HG02763 (cell line): ENCODE data around the gene TRAK1.

Source experiments
- ATAC-seq: cut with Tn5 transposase; IDR thresholded peaks from one replicate; pipeline ENCODE4 v1.9.1; 2021; ENCODE audit warnings: mild to moderate bottlenecking, moderate library complexity; ENCODE audit not compliant: unreplicated experiment

TRAK1 gene

GRCh38 chr3:42194943-42195510 lies 103.9 kb downstream of the TRAK1 start:
- no peak for ATAC-seq

- ATAC-seq: peak; percentile 61
Measured at GRCh38 chr3:42195879-42196330, 104.7 kb downstream of the TRAK1 start.

- ATAC-seq: no peak
Measured at GRCh38 chr3:42198709-42199108, 107.6 kb downstream of the TRAK1 start.

- ATAC-seq: no peak
Measured at GRCh38 chr3:42202217-42202865, 111.2 kb downstream of the TRAK1 start.

GRCh38 chr3:42204867-42205599 lies 113.9 kb downstream of the TRAK1 start:
- ATAC-seq: no peak

- no peak for ATAC-seq
Measured at GRCh38 chr3:42205800-42206514, 114.8 kb downstream of the TRAK1 start.

- no peak for ATAC-seq
Measured at GRCh38 chr3:42209917-42210316, 118.8 kb downstream of the TRAK1 start.

- ATAC-seq: no peak
Measured at GRCh38 chr3:42210726-42211125, 119.6 kb downstream of the TRAK1 start.

- no peak for ATAC-seq
Measured at GRCh38 chr3:42213417-42213816, 122.3 kb downstream of the TRAK1 start.

- no peak for ATAC-seq
Measured at GRCh38 chr3:42214064-42214463, 122.9 kb downstream of the TRAK1 start.

GRCh38 chr3:42214565-42215283 lies 123.6 kb downstream of the TRAK1 start:
- ATAC-seq: no peak

- peak; percentile 78 for ATAC-seq
Measured at GRCh38 chr3:42216302-42216701, 125.1 kb downstream of the TRAK1 start.

GRCh38 chr3:42216931-42217333 lies 125.8 kb downstream of the TRAK1 start:
- ATAC-seq: no peak

- no peak for ATAC-seq
Measured at GRCh38 chr3:42220436-42221121, 129.4 kb downstream of the TRAK1 start.

- no peak for ATAC-seq
Measured at GRCh38 chr3:42222942-42223693, 132.0 kb downstream of the TRAK1 start.

GRCh38 chr3:42224178-42224577 lies 133.0 kb downstream of the TRAK1 start:
- no peak for ATAC-seq

GRCh38 chr3:42224658-42225421 lies 133.7 kb downstream of the TRAK1 start:
- ATAC-seq: no peak

- no peak for ATAC-seq
Measured at GRCh38 chr3:42225486-42226363, 134.6 kb downstream of the TRAK1 start.
